GM12872 (cell line): ENCODE measurements around the gene FRMD6.

Experiments used
- TF ChIP-seq, protein P1 (sequence below): IDR thresholded peaks from 3 replicates; pipeline ENCODE4 v1.5.1; 2011; ENCODE audit warnings: low read depth, mild to moderate bottlenecking, low read length, moderate library complexity; ENCODE audit not compliant: insufficient read depth

The FRMD6 gene

GRCh38 chr14:51723990-51724389, 72.3 kb downstream of the FRMD6 start:
- TF ChIP-seq, protein P1, sequence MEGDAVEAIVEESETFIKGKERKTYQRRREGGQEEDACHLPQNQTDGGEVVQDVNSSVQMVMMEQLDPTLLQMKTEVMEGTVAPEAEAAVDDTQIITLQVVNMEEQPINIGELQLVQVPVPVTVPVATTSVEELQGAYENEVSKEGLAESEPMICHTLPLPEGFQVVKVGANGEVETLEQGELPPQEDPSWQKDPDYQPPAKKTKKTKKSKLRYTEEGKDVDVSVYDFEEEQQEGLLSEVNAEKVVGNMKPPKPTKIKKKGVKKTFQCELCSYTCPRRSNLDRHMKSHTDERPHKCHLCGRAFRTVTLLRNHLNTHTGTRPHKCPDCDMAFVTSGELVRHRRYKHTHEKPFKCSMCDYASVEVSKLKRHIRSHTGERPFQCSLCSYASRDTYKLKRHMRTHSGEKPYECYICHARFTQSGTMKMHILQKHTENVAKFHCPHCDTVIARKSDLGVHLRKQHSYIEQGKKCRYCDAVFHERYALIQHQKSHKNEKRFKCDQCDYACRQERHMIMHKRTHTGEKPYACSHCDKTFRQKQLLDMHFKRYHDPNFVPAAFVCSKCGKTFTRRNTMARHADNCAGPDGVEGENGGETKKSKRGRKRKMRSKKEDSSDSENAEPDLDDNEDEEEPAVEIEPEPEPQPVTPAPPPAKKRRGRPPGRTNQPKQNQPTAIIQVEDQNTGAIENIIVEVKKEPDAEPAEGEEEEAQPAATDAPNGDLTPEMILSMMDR: no peak

DNA sequence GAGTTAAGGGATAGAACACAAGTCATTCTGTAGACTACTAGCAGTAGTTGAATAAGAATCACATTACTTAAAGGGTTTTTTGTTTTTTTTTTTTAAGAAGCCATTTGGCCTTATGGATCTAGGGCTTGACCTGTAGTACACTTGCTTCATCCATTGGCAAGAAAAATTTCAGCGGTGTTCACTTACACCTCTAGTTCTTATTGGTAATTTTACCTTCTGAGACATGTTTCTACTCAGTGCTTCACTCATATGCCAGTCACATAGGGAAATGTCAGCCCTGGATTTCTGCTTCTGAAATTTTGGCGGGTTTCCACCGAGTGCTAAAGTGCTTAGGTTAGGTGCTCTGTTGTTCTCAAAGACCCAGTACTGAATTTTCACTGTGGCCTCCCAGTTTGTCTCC, 72.9 kb downstream of the FRMD6 start:
- TF ChIP-seq, protein P1: no peak

DNA sequence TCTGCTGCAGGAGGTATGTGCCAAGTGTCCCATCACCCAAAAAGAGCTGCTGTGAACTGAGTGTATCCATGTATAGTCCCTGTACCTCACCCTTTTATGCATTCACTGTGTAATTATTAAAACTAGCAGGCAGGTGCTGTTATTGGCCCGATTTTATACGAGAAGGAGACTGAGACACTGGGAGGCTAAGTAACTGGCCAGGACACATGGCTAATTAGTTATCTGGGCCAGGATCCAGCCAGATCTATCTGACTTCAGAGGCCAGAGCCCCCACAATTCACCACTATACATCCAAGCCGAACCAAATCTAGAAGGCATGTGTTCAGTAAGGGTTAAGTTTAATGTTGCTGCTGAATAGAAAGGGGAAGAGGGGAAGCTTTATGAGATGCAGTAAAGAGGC, 73.4 kb downstream of the FRMD6 start:
- TF ChIP-seq, protein P1: no peak

DNA sequence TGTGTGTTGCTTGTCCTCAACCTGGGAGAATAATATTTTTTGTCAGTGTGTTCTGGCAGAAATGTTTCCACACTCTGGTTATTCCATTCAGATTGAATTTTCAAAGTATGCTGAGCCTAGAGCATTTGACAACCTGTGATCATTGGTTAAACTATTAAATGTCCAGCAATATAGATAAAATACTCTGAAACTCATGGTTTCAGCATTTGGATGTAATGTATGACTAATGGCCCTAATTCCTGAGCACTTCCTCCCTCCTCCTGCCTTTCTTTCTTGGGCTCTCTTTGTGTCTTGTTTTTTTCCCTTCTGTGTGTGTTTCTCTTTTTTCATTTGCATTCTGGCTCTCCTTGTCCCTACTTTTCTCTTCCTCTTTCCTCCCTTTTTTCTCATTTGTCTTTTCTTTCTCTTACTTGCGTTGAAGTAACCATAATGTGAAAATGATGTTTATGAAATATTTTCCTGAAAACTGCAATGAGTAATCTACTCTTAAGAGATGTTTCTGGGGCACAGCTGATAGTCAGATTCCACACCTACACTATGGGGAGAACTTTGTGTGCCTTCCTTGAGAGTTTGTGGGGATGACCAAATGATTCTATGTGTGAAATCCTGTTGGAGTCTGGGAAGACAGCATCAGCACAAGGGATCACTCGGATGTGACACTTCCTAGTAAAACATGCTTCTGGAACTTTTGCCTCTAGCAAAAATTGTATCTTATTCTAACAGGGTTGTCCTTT, 74.6 kb downstream of the FRMD6 start:
- TF ChIP-seq, protein P1: no peak

DNA sequence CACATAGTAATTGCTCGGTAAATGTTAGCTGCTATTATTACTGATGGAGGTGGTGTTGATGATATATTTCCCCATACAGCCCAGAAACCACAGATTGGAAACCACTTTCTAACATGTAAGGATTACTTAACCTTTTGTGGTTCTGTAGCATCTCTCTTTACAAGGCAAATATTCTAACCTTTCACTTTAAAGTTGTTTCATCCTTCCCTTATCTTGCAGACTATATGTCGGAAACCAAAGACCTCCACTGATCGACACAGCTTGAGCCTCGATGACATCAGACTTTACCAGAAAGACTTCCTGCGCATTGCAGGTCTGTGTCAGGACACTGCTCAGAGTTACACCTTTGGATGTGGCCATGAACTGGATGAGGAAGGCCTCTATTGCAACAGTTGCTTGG, 75.8 kb downstream of the FRMD6 start:
- TF ChIP-seq, protein P1: no peak

DNA sequence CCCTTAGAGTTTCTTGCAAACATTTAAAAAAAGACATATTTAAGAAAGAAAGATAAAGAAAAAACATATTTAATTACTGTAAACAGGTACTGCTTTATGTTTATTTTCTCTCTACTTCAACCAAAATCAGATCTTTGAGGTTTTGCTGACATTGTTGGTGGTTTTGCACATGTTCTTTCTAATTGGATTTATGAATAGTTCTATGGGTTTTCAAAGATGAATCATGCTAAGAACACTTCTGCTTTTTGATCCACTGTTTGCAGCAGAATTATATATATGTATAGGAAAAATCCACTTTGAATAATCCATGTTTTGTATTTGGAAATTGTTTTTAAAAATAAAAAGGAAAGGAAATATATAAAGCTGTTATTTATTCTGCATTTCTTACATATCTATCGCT, 78.4 kb downstream of the FRMD6 start:
- TF ChIP-seq, protein P1: no peak

DNA sequence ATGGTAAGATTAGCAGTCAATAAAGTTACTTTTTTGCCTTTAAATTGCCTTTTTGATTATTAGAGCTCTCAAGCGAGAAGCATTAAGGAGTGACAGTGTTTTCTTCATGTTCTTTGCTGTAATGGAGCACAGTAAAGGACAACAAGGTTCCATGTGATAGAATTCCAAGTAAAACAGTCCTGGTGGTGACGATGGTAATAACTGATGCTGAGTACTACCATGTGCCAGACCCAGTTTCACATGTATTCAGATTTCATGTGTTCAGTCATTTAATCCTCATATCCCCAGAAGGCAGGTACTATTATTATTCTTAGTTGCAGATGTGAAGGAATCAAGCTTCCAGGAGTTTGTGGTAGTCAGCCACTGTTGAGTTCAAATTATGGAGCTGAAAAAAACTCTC, 79.0 kb downstream of the FRMD6 start:
- TF ChIP-seq, protein P1: no peak
